Putamen (tissue), 1 donor: Measurements from ENCODE around the gene INMT.
A peak's percentile ranks its signal among the peaks of the same experiment; 100 is the strongest.

Experiments
- DNase-seq: peaks from one replicate; pipeline ENCODE4 v3.0.0-alpha.2; 2016; ENCODE audit warnings: low spot score

INMT gene

DNA sequence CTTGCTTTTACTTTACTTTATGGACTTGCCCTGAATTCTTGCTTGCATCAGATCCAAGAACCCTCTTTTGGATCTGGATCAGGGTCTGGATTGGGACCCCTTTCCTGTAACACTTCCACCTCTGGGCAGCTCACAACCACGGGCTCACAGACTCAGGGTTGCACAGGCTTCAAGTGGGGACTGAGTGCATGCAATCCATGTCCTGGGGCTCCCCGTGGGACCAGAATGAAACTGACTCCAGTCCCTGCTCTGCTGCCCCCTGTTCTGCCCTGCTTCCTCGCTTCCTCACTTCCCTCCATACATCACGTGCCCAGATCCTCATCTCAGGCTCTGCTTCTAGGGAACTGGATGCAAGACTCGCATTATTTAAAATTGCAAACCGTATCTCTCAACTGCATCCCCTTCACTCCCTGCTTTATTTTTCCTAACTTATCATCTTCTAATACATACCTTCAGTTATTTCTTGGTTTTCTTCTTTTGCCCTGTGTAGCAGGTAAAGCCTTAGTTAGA is 23.3 kb upstream of the INMT start:
- no peak for DNase-seq

DNA sequence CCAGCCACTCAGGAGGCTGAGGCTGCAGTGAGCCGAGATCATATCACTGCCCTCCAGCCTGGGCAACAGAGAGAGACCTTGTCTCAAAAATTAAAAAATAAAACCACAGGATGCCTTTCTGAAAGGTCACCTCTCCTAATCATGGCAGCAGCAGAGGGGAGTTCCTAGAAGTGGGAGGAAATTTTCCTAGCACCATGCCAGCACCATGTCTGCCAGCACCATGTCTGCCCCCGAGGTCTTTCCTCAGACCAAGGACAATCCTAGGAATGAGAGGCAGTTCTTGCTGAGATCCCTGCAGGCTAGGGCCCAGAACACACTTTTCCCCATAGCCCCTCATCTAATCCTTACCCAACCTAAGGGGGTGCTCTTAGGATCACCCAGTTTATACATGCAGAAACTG is 22.3 kb upstream of the INMT start:
- DNase-seq = no peak

DNA sequence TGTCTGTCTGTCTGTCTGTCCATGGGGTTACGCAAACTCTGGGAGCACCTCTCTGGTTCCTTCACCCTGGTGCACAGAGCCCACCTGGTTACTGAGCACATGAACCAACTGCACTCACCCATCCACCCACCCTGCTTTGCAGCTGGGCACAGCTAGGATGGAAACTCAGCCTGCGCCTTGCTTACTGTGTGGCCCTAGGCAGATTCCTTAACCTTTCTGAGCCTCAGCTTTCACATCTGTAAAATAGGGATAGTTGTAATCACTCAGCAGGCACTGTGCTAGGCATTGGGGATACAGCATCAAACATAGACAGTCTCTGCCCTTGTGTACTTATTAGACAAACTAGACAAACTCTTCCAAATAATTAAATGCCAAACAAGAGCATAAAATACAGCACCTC is 21.8 kb upstream of the INMT start:
- DNase-seq = no peak

DNA sequence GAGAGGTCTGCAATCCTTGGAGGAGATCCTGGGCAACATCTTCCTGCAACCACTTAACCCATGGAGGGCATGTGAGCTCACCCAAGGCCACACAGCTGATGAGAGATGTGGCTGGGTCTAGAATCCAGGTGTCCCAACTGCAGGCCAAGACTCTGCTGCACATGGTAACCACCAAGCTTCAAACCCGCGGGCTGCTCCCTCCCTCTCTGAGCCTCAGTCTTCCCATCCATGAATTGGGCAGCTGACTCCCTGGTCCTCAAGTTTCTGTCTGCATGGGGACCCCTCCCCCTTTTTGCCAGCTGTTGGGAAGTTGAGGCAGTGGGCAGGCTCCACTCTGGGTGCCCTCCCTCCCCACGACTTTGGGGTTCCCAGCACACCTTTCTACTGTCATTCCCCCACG is 20.9 kb upstream of the INMT start:
- DNase-seq = no peak

DNA sequence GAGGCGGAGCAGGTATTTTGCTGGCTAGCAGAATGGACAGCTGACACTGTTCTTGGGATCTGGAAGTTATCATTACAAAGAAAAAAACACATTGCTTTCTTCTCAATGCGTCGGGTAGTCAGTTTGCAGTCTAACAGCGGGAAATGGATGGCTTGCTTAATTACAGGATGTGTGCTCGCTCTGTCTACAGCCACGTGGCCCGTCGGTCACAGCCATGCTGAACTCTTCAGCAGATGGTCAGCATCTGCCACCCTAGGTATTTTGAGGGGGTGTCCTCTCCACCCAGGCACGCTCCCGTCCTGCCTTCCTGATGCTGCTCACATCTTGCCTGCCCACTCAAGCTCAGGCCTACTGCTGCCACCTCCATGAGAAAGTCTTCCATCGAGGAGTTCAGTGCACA is 20.4 kb upstream of the INMT start:
- DNase-seq = no peak

DNA sequence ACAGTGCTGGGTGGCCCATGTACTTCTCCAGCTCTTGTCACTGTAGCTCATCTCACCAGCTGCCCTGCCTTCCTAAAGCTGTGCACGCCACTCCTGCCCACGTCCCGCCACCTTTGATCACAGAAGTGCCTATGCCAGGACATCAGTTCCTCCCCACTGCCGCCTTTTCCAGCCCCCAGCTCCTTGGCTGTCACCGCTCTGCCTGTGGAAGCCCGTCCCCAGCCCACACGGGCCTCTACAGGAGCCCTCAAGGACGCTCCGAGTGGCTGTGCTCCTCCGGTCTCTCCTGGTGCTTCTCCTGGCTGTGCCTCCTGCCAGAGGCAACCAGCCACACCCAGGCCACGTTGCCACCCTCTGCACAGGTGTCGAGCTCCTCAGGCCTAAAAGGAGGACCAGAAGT is 19.3 kb upstream of the INMT start:
- no peak for DNase-seq

DNA sequence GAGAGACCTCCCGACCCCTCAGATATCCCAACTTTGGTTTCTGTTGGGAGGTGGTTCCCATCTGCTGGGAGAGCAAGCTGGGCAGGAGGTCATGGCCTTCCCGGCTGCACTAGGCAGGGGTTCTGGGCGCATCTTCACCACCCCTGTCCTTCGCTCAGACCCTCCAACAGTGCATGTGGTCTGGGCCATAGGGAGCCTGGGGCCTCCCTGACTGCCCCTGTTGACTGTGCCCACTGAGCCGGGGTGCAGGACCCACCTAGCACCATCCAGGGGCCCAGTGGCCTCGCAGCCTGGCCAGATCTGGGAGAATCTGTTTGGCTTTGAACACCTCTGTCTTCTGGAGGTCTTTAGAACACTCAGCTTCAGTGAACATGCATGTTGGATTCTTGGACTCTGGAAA is 18.7 kb upstream of the INMT start:
- DNase-seq = no peak

DNA sequence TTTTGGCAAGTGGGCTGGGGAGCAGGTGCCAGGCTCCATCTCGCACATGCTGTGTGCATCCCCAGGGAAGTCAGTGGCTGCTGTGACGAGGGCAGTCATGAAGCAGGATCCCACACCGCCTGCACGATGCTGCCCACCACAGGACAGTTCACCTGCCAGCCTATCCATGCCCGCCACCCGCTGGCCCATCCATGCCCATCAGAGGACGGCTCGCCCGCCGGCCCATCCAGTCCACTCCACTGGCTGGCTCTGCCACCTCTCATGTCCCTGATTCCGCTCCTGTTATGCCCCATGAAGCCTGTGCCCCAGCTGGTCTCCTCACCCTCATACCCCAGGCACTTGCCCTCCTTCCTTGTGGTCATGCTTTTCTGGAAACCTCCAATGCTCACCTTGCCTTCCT is 18.2 kb upstream of the INMT start:
- DNase-seq = no peak

DNA sequence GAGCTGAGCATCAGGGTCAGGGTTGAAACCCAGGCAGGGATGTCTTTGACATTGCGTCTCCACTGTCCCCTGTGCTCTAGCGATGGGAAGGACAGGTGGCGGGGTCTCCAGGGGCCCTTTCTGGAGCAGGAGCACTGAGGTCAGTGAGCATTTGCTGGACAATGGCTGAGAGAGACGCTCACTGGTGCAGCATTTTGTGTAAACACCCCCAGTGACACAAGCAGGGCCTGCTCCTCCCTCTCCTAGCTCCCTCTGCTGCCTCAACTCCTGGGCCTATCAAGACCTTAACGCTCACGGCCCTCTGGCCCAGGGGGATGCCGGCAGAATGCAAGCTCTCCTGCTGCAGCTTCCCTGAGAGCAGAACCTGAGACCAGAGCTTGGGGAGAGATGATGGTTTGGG is 17.4 kb upstream of the INMT start:
- no peak for DNase-seq

DNA sequence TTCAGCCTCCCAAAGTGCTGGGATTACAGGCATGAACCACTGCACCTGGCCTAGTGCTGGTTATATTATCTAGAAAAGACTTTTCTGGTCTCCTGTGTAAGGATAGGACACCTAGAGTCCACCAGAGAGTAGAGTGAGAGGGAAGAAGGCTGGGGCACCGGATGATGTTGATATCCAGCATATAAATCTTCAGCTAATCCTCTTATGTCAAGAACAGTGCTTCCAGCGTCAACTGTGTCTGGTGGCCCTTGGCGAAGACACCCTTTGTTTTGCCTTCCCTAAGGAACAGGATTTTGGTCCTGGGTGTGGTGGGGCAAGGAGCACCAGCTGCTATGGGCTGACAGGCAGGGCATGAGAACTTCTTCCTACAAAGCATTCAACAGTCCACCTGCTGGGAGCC is 16.3 kb upstream of the INMT start:
- no peak for DNase-seq

DNA sequence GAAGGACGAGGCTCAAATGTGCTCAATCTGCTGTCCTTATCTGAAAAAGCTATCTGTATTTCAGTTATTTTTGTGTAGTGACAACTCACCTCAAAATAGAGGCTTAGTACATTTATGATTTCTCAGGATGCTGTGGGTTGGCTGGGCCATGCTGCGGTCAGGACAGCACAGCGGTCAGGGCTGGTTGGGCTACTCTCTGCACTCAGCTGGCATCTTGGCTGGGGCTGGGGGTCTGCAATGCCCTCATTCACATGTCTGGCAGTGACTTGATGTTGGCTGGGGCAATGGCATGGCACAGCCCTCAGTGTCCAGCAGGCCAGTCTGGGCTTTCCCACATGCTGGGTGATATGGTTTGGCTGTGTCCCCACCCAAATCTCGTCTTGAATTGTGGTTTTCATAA is 15.6 kb upstream of the INMT start:
- DNase-seq = no peak

DNA sequence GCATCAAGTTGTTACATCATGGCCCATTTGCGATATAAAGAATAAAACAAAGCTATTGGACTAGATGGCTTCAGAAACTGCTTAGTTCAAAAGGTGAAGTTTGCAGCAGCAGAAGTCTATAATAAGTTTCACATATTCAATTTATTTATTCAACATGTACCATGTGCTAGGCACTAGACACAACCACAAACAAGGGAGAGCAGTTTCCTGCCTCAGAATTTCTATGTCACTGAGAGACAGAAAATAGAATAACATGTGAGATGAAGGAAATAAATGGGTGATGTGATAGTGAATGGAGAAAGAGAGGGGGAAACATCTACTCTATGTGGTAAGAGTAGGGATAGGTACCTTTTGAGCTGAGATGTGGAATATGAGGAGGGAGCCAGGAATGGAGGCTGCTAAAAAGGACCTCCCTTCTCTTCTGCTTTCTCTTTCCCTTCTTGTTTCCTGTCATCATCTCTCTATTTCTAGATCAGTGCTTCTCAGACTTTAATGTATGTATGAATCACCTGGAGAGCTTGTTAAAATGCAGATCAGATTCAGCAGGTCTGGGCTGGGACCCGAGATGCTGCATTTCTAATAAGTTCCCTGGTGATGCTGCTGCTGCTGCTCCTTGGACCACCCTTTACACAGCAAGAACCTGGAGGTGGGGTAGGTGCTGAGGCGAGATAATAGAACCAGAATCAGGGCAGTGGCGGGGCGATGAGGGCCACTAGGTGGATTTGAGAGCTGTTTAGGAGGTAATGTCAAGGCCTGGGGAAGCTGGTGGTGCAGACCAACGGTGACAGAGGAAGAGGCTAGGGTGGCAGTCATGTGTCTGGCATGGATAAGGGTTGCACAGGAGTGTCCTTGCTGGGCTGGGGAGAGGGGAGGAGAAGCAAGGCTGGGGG is 13.7 kb upstream of the INMT start:
- no peak for DNase-seq

DNA sequence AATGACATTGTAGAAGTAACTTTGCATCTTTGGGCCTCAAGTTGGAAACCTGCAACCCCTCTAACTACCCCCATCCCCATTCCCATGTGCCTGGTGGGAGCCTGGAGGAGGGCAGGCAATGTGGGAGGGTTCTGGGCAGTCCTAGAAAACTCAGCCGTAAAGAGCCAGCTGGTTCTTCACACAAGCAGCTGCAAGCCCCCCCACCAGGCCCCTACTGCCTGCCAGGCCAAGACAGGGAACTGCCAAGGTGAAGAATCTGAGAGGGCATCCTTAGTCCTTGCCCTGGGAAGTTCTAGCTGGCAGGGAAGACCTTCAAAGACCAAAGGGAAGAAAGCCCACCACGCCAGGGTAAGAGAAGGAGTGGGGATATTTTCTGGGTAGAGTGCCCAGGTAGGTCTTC is 12.2 kb upstream of the INMT start:
- no peak for DNase-seq

DNA sequence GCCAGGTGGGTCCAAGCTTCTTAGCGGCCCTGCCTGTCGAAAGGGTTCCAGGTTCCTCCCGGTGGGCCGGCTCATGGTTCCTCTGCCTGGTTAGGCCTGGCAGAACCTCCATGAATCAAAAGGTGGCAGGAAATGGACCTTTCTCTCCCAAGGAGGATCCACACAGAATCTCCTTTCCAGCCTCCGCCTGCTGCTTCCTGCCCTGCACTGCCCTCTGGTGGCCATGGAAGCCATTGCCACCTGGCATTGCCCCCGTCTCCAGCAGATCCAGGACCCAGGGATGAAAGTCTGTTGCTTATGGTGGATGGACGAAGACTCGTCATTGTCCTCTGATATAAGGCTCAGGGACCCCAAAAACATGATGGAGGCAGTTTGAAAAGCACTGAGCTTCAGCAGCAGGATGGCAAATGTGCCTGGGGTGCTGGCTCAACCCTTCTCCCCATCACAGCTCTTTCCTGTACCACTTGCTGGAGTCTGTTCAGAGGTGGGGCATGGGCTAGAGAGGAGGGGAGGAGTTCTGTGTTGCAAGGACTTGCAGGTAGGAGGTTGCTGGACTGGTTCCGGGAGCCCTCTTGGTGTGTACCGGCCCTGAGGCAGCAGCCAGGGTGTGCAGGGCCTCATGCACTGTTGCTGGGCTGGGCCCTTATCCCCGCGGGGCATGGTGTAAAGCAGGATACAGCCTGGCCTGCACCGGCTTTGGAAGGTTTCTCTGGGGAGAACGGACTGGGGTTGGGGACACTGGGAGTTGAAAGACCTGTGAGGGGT is 11.3 kb upstream of the INMT start:
- peak; percentile 53 for DNase-seq

DNA sequence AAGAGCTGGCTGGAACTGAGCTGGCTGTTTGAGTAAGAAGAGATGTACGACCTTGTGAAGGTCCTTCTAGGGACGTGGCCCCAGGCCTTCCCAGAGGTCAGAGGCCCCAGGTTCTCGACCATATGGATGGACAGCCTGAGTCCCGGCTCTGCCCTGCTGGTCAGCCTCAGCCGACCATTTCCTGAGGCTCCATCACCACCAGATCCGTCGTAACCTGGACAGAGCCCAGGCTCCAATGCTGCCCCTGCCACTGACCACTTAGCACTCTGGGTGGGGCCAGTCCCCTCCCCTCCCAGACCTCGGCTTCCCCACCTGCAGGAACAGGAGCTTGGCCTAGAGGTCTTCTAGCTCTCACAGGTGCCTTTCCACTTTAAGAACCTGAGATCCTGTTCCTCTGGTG is 10.6 kb upstream of the INMT start:
- no peak for DNase-seq

DNA sequence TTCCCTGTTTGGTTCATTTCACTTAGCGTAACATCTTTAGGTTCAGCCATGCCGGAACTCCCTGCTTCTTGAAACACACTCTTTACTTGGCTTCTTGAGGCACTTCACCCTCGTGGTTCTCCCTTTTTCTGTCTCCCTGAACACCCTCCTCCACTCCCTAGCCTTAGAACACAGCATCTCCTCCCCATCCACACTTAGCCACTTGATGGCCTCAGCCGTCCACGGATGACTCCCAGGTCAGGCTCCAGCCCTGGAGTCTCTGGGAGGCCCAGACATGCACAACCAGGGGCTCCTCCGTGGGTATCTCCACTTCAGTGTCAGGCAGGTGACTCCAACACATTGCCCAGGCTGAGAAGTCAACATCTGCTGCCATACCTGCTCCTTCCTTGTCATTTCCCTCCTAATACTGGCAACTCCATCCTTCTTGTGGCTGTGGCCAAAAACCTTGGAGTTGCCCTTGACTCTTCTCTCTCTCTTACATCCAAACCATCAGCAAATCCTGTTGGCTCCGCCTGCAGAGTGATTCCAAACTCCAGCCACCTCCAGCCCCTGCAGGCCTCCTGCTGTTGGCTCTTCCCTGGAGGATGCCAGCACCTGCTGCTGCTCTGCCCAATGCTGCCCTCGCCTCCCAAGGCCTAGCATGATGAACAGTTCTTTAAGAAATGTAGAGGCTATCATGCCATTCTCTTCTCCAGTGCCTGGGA is 8.4 kb upstream of the INMT start:
- DNase-seq = no peak

DNA sequence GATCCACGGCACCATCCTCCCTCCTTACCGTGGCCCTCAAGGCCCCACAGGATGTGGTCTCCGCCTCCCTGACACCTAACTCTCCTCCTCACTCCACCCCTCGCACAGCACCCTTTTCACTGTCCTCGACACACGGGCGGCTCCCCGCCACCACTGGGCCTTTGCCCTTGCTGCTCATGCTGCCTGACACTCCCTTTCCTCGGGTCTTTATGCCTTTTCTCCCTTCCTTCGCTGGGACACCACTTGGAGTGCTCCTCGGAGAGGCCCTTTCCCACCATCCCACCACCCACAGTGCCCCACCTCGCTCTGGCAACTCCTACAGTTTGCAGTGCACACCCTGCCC is 7.9 kb upstream of the INMT start:
- DNase-seq = no peak

DNA sequence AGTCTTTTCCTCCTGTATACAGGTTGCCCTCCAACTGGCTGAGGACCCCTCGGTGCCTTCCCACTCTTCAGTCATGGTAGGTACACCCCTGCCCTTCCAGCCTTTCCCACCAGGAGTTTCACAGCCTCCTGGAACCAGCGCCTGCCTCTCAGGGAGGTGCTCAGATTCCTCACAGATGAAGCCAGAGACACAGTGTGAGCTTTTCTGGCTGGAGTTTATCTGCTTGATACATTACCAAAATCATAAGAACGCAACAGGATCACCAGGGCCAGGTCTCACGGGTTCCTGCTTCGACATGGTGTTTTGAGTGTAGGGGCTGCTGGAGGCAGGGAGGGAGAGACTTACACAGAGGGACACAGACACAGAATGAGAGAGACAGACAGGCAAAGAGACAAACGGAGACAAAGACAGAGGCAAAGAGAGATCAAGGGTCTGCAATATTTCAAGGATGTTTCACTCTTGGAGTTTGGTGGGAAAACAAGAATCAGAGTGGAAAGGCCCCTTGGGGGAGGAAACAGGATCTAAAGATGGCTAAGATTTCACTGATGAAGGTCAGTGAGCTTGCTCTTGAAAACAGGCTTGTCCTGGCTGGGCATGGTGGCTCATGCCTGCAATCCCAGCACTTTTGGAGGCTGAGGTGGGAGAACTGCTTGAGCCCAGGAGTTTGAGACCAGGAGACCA is 6.5 kb upstream of the INMT start:
- DNase-seq = no peak

DNA sequence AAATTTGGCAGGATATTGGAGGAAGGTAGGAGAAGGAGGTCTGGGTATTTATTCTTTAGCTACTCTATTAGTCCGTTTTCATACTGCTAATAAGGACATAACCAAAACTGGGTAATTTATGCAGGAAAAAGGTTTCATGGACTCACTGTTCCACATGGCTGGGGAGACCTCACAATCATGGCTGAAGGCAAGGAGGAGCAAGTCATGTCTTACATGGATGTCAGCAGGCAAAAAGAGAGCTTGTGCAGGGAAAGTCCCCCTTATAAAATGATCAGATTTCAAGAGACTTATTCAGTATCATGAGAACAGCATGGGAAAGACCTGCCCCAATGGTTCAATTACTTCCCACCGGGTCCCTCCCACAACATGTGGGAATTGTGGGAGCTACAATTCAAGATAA is 1.9 kb upstream of the INMT start:
- no peak for DNase-seq

DNA sequence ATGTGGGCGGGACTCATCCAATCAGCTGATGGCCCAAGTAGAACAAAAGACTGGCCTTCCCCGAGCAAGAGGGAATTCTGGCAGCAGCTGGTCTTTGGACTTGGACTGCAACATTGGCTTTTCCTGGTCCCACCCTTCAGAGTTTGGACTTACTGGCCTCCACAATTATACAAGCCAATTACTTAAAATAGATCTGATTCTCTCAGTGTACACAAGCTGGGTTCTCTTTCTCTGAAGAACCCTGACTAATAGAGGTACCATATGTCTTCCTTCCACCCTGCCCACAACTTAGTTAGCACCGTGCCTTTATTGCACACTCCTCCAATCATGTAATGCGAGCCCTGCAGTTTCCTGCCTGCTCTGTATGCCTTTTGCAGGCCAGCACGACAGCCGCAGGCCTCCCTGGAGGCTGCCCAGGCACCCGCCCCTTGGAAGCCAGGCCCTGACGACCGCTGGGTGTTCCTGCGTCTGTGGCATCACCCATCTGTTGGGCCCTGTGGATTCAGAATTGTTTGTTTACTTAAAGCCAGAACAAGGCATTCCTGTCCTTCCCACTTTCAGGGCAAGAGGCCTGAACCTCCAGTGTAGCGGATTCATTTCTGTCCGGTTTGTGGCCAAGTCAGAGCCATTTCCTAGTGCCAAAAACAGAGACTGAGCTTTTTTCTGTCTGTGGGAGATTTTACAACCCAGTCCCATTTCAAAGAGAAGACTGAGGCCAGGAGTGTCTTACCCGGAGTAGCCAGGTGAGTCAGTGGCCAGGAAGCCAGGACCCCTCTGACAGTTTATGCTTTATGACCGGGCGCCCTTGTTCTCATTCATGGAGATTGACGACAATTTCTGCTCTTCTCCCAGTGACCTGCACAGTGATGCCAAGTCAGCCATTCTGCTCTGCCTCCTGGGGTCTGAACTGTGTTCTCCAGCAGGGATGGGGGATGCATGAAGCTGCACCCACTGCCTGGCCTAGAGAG is 968 bp upstream of the INMT start:
- DNase-seq = peak; percentile 37

DNA sequence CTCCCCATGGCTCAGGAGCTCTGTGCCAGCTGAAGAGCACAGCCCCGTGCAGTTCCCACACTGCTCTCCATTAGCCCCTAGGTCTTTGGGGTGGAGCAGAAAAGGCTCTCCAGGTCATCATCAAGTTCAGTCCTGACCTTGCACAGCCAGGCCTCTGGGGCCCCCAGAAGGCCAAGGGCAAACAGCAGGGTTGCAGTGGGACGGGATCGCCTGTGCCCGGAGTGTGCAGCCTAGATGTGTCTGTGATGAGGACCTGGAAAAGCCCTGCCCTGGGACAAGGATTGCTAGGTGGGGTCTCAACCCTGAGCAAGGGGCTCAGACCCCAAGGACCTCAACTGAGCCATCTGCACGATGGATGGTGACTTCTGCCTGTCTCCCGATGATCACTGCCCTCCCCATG is 549 bp downstream of the INMT start:
- no peak for DNase-seq
